SK-N-SH (cell line): ENCODE results near the gene NCAM1. TPM values are rescaled to one million over a fixed set of nuclear protein-coding genes. Genes with fewer than 3 reads are reported as not detected.

ENCODE experiments used
- CTCF ChIA-PET: fragments of 300-600, 350-600 bp; formaldehyde crosslinking; extraction: SDS; loops from one replicate; lab custom pipeline; 2021; lab: Yijun Ruan, JAX
- POLR2A ChIA-PET: fragments of 350-600 bp; sonication (Branson Sonifier 250); formaldehyde crosslinking; extraction: SDS; loops from one replicate; lab custom pipeline; 2020; ENCODE audit warnings: antibody characterized with exemption, inconsistent platforms; lab: Yijun Ruan, JAX
- DNase-seq: peaks from one replicate; pipeline ENCODE4 v3.0.0; 2012
- H2AFZ ChIP-seq: fragments of 200-600 bp; sonication (generic); 2 replicates; pipeline ENCODE4 v1.8.1; 2016; ENCODE audit warnings: antibody characterized with exemption, mild to moderate bottlenecking, low read depth
- H3F3A ChIP-seq: fragments of 200-600 bp; sonication (generic); replicated peaks from 2 replicates; pipeline ENCODE3; 2016; ENCODE audit warnings: antibody characterized with exemption, mild to moderate bottlenecking; ENCODE audit not compliant: insufficient read depth
- H3K27ac ChIP-seq, 2 experiments: fragments of 200-500 bp in 1 of 2; fragments of 200-600 bp in 1 of 2; sonication (Bioruptor generic) in 1 of 2; sonication (generic), shearing (Covaris generic) in 1 of 2; 2 replicates each; pipeline versions ENCODE4 v1.5.1 to v1.6.1; 2014 to 2016; ENCODE audit warnings: low read depth in 2 of 2, inconsistent platforms in 1 of 2, low read length in 1 of 2, mild to moderate bottlenecking in 1 of 2, mixed read lengths in 1 of 2
- H3K27me3 ChIP-seq: fragments of 200-600 bp; sonication (generic), shearing (Covaris generic); 2 replicates; pipeline ENCODE4 v1.6.1; 2016; ENCODE audit warnings: mixed run types; ENCODE audit not compliant: insufficient read depth
- H3K36me3 ChIP-seq, 2 experiments: fragments of 200-500 bp in 1 of 2; fragments of 200-600 bp in 1 of 2; sonication (Bioruptor generic) in 1 of 2; sonication (generic) in 1 of 2; replicated peaks in 1 of 2; 2 replicates each; pipeline versions ENCODE3 to v1.5.1; 2014 to 2016; ENCODE audit warnings: low read length in 1 of 2, mild to moderate bottlenecking in 1 of 2; ENCODE audit not compliant: insufficient read depth in 2 of 2, control insufficient read depth in 1 of 2
- H3K4me1 ChIP-seq, 2 experiments: fragments of 200-500 bp in 1 of 2; fragments of 200-600 bp in 1 of 2; sonication (Bioruptor generic) in 1 of 2; sonication (generic), shearing (Covaris generic) in 1 of 2; 2 replicates each; pipeline versions ENCODE4 v1.5.1 to v1.6.1; 2014 to 2016; ENCODE audit warnings: low read depth in 1 of 2, low read length in 1 of 2, mixed run types in 1 of 2; ENCODE audit not compliant: insufficient read depth in 2 of 2, control insufficient read depth in 1 of 2
- H3K4me2 ChIP-seq: fragments of 200-600 bp; sonication (generic), shearing (Covaris generic); 2 replicates; pipeline ENCODE4 v1.6.1; 2017; ENCODE audit warnings: mixed run types
- H3K4me3 ChIP-seq, 2 experiments: fragments of 200-500 bp in 1 of 2; fragments of 200-600 bp in 1 of 2; sonication (Bioruptor generic) in 1 of 2; sonication (generic), shearing (Covaris generic) in 1 of 2; 2 replicates each; pipeline versions ENCODE4 v1.5.1 to v1.8.1; 2014 to 2016; ENCODE audit warnings: low read depth in 2 of 2, inconsistent platforms in 1 of 2, low read length in 1 of 2, mild to moderate bottlenecking in 1 of 2, mixed read lengths in 1 of 2, moderate library complexity in 1 of 2
- H3K79me2 ChIP-seq: fragments of 200-600 bp; sonication (generic); 2 replicates; pipeline ENCODE4 v1.8.1; 2017; ENCODE audit warnings: mild to moderate bottlenecking; ENCODE audit not compliant: insufficient read depth
- H3K9ac ChIP-seq: fragments of 200-600 bp; sonication (generic); 2 replicates; pipeline ENCODE4 v1.6.1; 2017; ENCODE audit warnings: mixed run types
- H3K9me2 ChIP-seq: fragments of 200-600 bp; sonication (generic); 2 replicates; pipeline ENCODE4 v1.6.1; 2017; ENCODE audit warnings: mixed run types
- H3K9me3 ChIP-seq: fragments of 200-600 bp; sonication (generic); 2 replicates; pipeline ENCODE4 v1.6.1; 2017; ENCODE audit warnings: mixed run types, mild to moderate bottlenecking, moderate library complexity
- H4K20me1 ChIP-seq: fragments of 200-600 bp; sonication (generic); 2 replicates; pipeline ENCODE4 v1.6.1; 2017; ENCODE audit warnings: mild to moderate bottlenecking, mixed run types; ENCODE audit not compliant: insufficient read depth
- EP300 ChIP-seq, 2 experiments: IDR thresholded peaks; 2 replicates each; pipeline versions ENCODE4 v1.4.0 to v1.6.1; 2012; ENCODE audit warnings: borderline replicate concordance in 1 of 2, low read depth in 1 of 2, low read length in 1 of 2
- FOSL2 ChIP-seq: IDR thresholded peaks from 2 replicates; pipeline ENCODE4 v1.4.0; 2012; ENCODE audit warnings: low read depth, mild to moderate bottlenecking, moderate library complexity, borderline replicate concordance
- JUND ChIP-seq: IDR thresholded peaks from 2 replicates; pipeline ENCODE4 v1.4.0; 2012
- MEF2A ChIP-seq: IDR thresholded peaks from 2 replicates; pipeline ENCODE4 v1.4.0; 2012; ENCODE audit warnings: low read depth, borderline replicate concordance
- NFIC ChIP-seq: IDR thresholded peaks from 2 replicates; pipeline ENCODE4 v1.4.0; 2012; ENCODE audit warnings: borderline replicate concordance
- NRF1 ChIP-seq: IDR thresholded peaks from 2 replicates; pipeline ENCODE4 v1.6.1; 2012; ENCODE audit warnings: low read depth, mild to moderate bottlenecking, low read length
- PBX3 ChIP-seq: IDR thresholded peaks from 2 replicates; pipeline ENCODE4; 2012
- RCOR1 ChIP-seq: fragments of 150-350 bp; IDR thresholded peaks from 2 replicates; pipeline ENCODE4 v1.6.1; 2017; ENCODE audit warnings: antibody characterized with exemption, low read length
- RFX5 ChIP-seq: IDR thresholded peaks from 2 replicates; pipeline ENCODE4 v1.6.1; 2012; ENCODE audit warnings: mild to moderate bottlenecking, improper control_type of control experiment, low read length
- TAF1 ChIP-seq: IDR thresholded peaks from 2 replicates; pipeline ENCODE4 v1.6.1; 2012; ENCODE audit warnings: low read depth, mild to moderate bottlenecking, low read length, moderate library complexity, borderline replicate concordance
- TCF12 ChIP-seq: IDR thresholded peaks from 2 replicates; pipeline ENCODE4 v1.4.0; 2012
- TEAD4 ChIP-seq: IDR thresholded peaks from 2 replicates; pipeline ENCODE4 v1.4.0; 2012; ENCODE audit warnings: mild to moderate bottlenecking, borderline replicate concordance; ENCODE audit not compliant: insufficient read depth
- WGBS: methylation state at CpG from one replicate; pipeline ENCODE4 v1.1.6; 2017; ENCODE audit warnings: low lambda C conversion rate; 5-methylcytosine and 5-hydroxymethylcytosine counted together
- polyA plus RNA-seq, 3 experiments: library from polyadenylated mRNA; depleted of rRNA; stranded (reverse); fragments of >200 nt; gene quantifications; 2 replicates each; pipeline ENCODE4 v1.2.3, GENCODE V29; 2012
- TF ChIP-seq, protein P1 (sequence below): fragments of 150-350 bp; IDR thresholded peaks from 2 replicates; pipeline ENCODE4 v1.6.1; 2016; ENCODE audit warnings: mild to moderate bottlenecking, low read depth, low read length

Gene NCAM1
- polyA plus RNA-seq, 1 of the 3 experiments (the other 2 are of a cell fraction): 19.4 TPM

- Histone ChIP-seq H4K20me1 (no peaks in the 10 kb centered on the region), H3K9me3 (no peaks in the 10 kb centered on the region), H3K27ac (peak overlapping the region in 1 of 2 experiments; percentile 16; a peak in 1 of 4 replicates), H3K79me2 (no peaks in the 10 kb centered on the region), H3K9ac (no peak overlapping the region), H3K27me3 (no peaks in the 10 kb centered on the region), H3K4me1 (peaks cover 4 to 46% of the 10 kb centered on the region in 2 experiments; a peak in 2 of 4 replicates), H2AFZ (no peak overlapping the region), H3K9me2 (no peaks in the 10 kb centered on the region), H3K4me2 (no peak overlapping the region), H3F3A (no peaks in the 10 kb centered on the region), H3K4me3 (no peak overlapping the region), H3K36me3 (no peaks in the 10 kb centered on the region)
- TF ChIP-seq EP300 (IDR thresholded peaks at IDR 0.05; ENCODE audit: borderline replicate concordance in 1 of 2, low read depth in 1 of 2, low read length in 1 of 2) (no peak), MEF2A (no peak), PBX3 (no peak), NRF1 (no peak), RCOR1 (no peak), TEAD4 (no peak), TAF1 (no peak)
- TF ChIP-seq, protein P1, sequence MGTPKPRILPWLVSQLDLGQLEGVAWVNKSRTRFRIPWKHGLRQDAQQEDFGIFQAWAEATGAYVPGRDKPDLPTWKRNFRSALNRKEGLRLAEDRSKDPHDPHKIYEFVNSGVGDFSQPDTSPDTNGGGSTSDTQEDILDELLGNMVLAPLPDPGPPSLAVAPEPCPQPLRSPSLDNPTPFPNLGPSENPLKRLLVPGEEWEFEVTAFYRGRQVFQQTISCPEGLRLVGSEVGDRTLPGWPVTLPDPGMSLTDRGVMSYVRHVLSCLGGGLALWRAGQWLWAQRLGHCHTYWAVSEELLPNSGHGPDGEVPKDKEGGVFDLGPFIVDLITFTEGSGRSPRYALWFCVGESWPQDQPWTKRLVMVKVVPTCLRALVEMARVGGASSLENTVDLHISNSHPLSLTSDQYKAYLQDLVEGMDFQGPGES: no peak
- POLR2A ChIA-PET: no interaction called here
- CTCF ChIA-PET: interaction anchor here (1.1 to 2.8 kb wide), 2 partner anchors 27 to 35 kb away, joined by 3 to 11 read pairs; no protein-coding TSS in a partner anchor
- DNase-seq: no peak
- 44% methylated on average over 1 of the region's 1 CpG for WGBS
Measured at GRCh38 chr11:113174882-113175281, 213.7 kb downstream of the NCAM1 start.

GRCh38 chr11:113176599-113177360 lies 215.6 kb downstream of the NCAM1 start:
- Histone ChIP-seq H3K4me2 (no peak overlapping the region), H3K9me3 (no peaks in the 10 kb centered on the region)
- CTCF ChIA-PET: no interaction called here

More at GRCh38 chr11:113176599-113177360, 215.6 kb downstream of the NCAM1 start:
- no peaks in the 10 kb centered on the region for H3K9me2 ChIP-seq
- no peak for TF ChIP-seq RCOR1
- TF ChIP-seq JUND: peak; percentile 44; the same call in 1 of the 2 replicates
- peak; percentile 62 for TF ChIP-seq TCF12
- TF ChIP-seq NFIC: peak; percentile 16; the same call in 1 of the 2 replicates
- peak; percentile 51; the same call in 1 of the 2 replicates for TF ChIP-seq FOSL2
- TF ChIP-seq RFX5: no peak
- H3K79me2 ChIP-seq: no peaks in the 10 kb centered on the region
- no peaks in the 10 kb centered on the region for H3K27me3 ChIP-seq
- no peak overlapping the region for H2AFZ ChIP-seq
- no peaks in the 10 kb centered on the region for H3F3A ChIP-seq
- H3K27ac ChIP-seq: 0 out of 4 replicates have a peak overlapping the region, but pooled peaks of 1 of the 2 experiments have one; percentile 11
- H3K4me1 ChIP-seq: peaks cover 4 to 57% of the 10 kb centered on the region in 2 experiments; a peak in 2 of 4 replicates
- no peak overlapping the region for H3K9ac ChIP-seq
- H4K20me1 ChIP-seq: no peaks in the 10 kb centered on the region
- H3K36me3 ChIP-seq: no peaks in the 10 kb centered on the region
- no peak for DNase-seq
- POLR2A ChIA-PET: no interaction called here
- no peak overlapping the region for H3K4me3 ChIP-seq
